Neural progenitor cell (in vitro differentiated cells): ENCODE measurements around the gene NLRP3. TPM values are rescaled to one million over a fixed set of nuclear protein-coding genes. Genes with fewer than 3 reads are reported as not detected.
A peak's percentile ranks its signal among the peaks of the same experiment; 100 is the strongest.

Source experiments
- DNase-seq: peaks from one replicate; pipeline ENCODE4 v3.0.0-alpha.2; 2016; ENCODE audit warnings: low spot score
- H2AFZ ChIP-seq: fragments of 200-600 bp; sonication (generic); replicated peaks from 2 replicates; pipeline ENCODE4 v1.6.1; 2016; ENCODE audit warnings: antibody characterized with exemption
- H3F3A ChIP-seq: fragments of 200-600 bp; sonication (generic); 2 replicates; pipeline ENCODE4 v1.6.1; 2016; ENCODE audit warnings: antibody characterized with exemption, low read depth
- H3K27ac ChIP-seq: fragments of 200-600 bp; sonication (generic); 2 replicates; pipeline ENCODE4 v1.5.1; 2016; ENCODE audit warnings: mild to moderate bottlenecking
- H3K27me3 ChIP-seq: fragments of 200-600 bp; sonication (generic); 2 replicates; pipeline ENCODE4 v1.6.1; 2016; ENCODE audit warnings: mild to moderate bottlenecking, moderate library complexity
- H3K36me3 ChIP-seq: fragments of 200-600 bp; sonication (generic); 2 replicates; pipeline ENCODE4 v1.5.1; 2016
- H3K4me1 ChIP-seq: fragments of 200-600 bp; sonication (generic); 2 replicates; pipeline ENCODE4 v1.6.1; 2016; ENCODE audit warnings: mixed run types
- H3K4me2 ChIP-seq: fragments of 200-600 bp; sonication (generic); 2 replicates; pipeline ENCODE4 v1.6.1; 2016
- H3K4me3 ChIP-seq: fragments of 200-600 bp; sonication (generic); 2 replicates; pipeline ENCODE4 v1.5.1; 2016
- H3K79me2 ChIP-seq: fragments of 200-600 bp; sonication (generic); 2 replicates; pipeline ENCODE4 v1.6.1; 2016; ENCODE audit warnings: low read depth
- H3K9ac ChIP-seq: fragments of 200-600 bp; sonication (generic); 2 replicates; pipeline ENCODE4 v1.6.1; 2016
- H3K9me3 ChIP-seq: fragments of 200-600 bp; sonication (generic); 2 replicates; pipeline ENCODE4 v1.5.1; 2016; ENCODE audit warnings: low read depth
- H4K20me1 ChIP-seq: fragments of 200-600 bp; sonication (generic); 2 replicates; pipeline ENCODE4 v1.6.1; 2016; ENCODE audit warnings: low read depth
- H3K27ac Mint-ChIP-seq: 3 replicates; pipeline ENCODE4 v1.8.0; 2021; ENCODE audit warnings: mixed read lengths
- H3K27me3 Mint-ChIP-seq: 2 replicates; pipeline ENCODE4 v1.8.0; 2022; ENCODE audit warnings: low read depth, mild to moderate bottlenecking, inconsistent platforms, moderate library complexity, mixed read lengths; ENCODE audit not compliant: insufficient read depth
- H3K36me3 Mint-ChIP-seq: 3 replicates; pipeline ENCODE4 v1.8.0; 2021; ENCODE audit warnings: mixed read lengths
- H3K4me1 Mint-ChIP-seq: 3 replicates; pipeline ENCODE4 v1.8.0; 2021; ENCODE audit warnings: mixed read lengths
- H3K4me3 Mint-ChIP-seq: 3 replicates; pipeline ENCODE4 v1.8.0; 2021; ENCODE audit warnings: mild to moderate bottlenecking, moderate library complexity, mixed read lengths
- H3K9me3 Mint-ChIP-seq: 3 replicates; pipeline ENCODE4 v1.8.0; 2020; ENCODE audit warnings: mixed read lengths
- CTCF ChIP-seq: fragments of 200-600 bp; sonication (generic); IDR thresholded peaks from 2 replicates; pipeline ENCODE4 v1.5.1; 2017; ENCODE audit warnings: antibody characterized with exemption, mild to moderate bottlenecking
- EZH2 ChIP-seq: fragments of 200-600 bp; sonication (generic); IDR thresholded peaks from 2 replicates; pipeline ENCODE4 v1.6.1; 2017; ENCODE audit warnings: antibody characterized with exemption, mild to moderate bottlenecking, moderate library complexity
- EZH2phosphoT487 ChIP-seq: fragments of 200-600 bp; sonication (generic); IDR thresholded peaks from 2 replicates; pipeline ENCODE4 v1.6.1; 2017; ENCODE audit warnings: antibody characterized with exemption
- total RNA-seq: library from RNA; depleted of rRNA; stranded (reverse); fragments of >200 nt; gene quantifications from 2 replicates; pipeline ENCODE4 v1.2.3, GENCODE V29; 2015; ENCODE audit warnings: low replicate concordance

Gene NLRP3
- total RNA-seq, 1 donor from 2014 or later: 2.6 TPM

- H3K36me3 Mint-ChIP-seq: no peaks in the 10 kb centered on the region
- Histone ChIP-seq H3K36me3 (no peaks in the 10 kb centered on the region), H2AFZ (no peak overlapping the region), H3K4me3 (no peak overlapping the region), H3K27me3 (no peaks in the 10 kb centered on the region), H3K4me2 (no peak overlapping the region), H3K9ac (no peak overlapping the region), H3K79me2 (no peaks in the 10 kb centered on the region), H3K27ac (no peak overlapping the region), H3F3A (no peaks in the 10 kb centered on the region), H3K9me3 (no peaks in the 10 kb centered on the region), H3K4me1 (no peaks in the 10 kb centered on the region), H4K20me1 (no peaks in the 10 kb centered on the region)
- H3K4me1 Mint-ChIP-seq: no peaks in the 10 kb centered on the region
- no peak overlapping the region for H3K27ac Mint-ChIP-seq
- no peak for TF ChIP-seq EZH2phosphoT487
- TF ChIP-seq EZH2: no peak
- TF ChIP-seq CTCF: no peak
- no peak for DNase-seq
- no peak overlapping the region for H3K4me3 Mint-ChIP-seq
- H3K27me3 Mint-ChIP-seq: no peaks in the 10 kb centered on the region
- no peaks in the 10 kb centered on the region for H3K9me3 Mint-ChIP-seq
These were observed 66.8 kb downstream of the NLRP3 start for GRCh38 chr1:247482747-247483146.

GRCh38 chr1:247487057-247487456, 71.1 kb downstream of the NLRP3 start:
- Histone ChIP-seq H3F3A (no peaks in the 10 kb centered on the region), H4K20me1 (no peaks in the 10 kb centered on the region), H3K9ac (no peak overlapping the region), H3K27ac (no peak overlapping the region), H3K79me2 (no peaks in the 10 kb centered on the region), H2AFZ (no peak overlapping the region), H3K4me1 (no peaks in the 10 kb centered on the region), H3K4me2 (no peak overlapping the region), H3K9me3 (no peaks in the 10 kb centered on the region), H3K27me3 (no peaks in the 10 kb centered on the region), H3K36me3 (no peaks in the 10 kb centered on the region), H3K4me3 (no peak overlapping the region)
- TF ChIP-seq CTCF: peak; percentile 67
- no peak for TF ChIP-seq EZH2phosphoT487
- Mint-ChIP-seq H3K36me3 (no peaks in the 10 kb centered on the region), H3K4me1 (no peaks in the 10 kb centered on the region), H3K9me3 (no peaks in the 10 kb centered on the region), H3K27ac (no peak overlapping the region), H3K4me3 (no peak overlapping the region), H3K27me3 (no peaks in the 10 kb centered on the region)
- DNase-seq: peak; percentile 49

GRCh38 chr1:247491328-247491727, 75.4 kb downstream of the NLRP3 start:
- no peaks in the 10 kb centered on the region for H3K4me1 Mint-ChIP-seq
- H3K4me2 ChIP-seq: no peak overlapping the region
- H3K9me3 ChIP-seq: no peaks in the 10 kb centered on the region
- H3K4me3 ChIP-seq: no peak overlapping the region
- no peaks in the 10 kb centered on the region for H3K9me3 Mint-ChIP-seq
- H3K27ac Mint-ChIP-seq: no peak overlapping the region
- H3K27ac ChIP-seq: no peak overlapping the region
- no peaks in the 10 kb centered on the region for H3K4me1 ChIP-seq
- H3K79me2 ChIP-seq: no peaks in the 10 kb centered on the region
- H3K27me3 Mint-ChIP-seq: no peaks in the 10 kb centered on the region
- H3K9ac ChIP-seq: no peak overlapping the region
- H3K36me3 ChIP-seq: no peaks in the 10 kb centered on the region
- H3K27me3 ChIP-seq: no peaks in the 10 kb centered on the region
- H3K36me3 Mint-ChIP-seq: no peaks in the 10 kb centered on the region
- H2AFZ ChIP-seq: no peak overlapping the region
- no peaks in the 10 kb centered on the region for H4K20me1 ChIP-seq
- DNase-seq: no peak
- H3K4me3 Mint-ChIP-seq: no peak overlapping the region
- TF ChIP-seq EZH2 (no peak), EZH2phosphoT487 (no peak), CTCF (no peak)
- no peaks in the 10 kb centered on the region for H3F3A ChIP-seq

GRCh38 chr1:247493106-247493505, 77.1 kb downstream of the NLRP3 start:
- H3K27ac Mint-ChIP-seq: no peak overlapping the region
- H3K9me3 ChIP-seq: no peaks in the 10 kb centered on the region
- no peak overlapping the region for H3K4me3 ChIP-seq
- no peak overlapping the region for H3K9ac ChIP-seq
- no peaks in the 10 kb centered on the region for H3K36me3 Mint-ChIP-seq
- no peak overlapping the region for H3K27ac ChIP-seq
- H3K4me1 ChIP-seq: no peaks in the 10 kb centered on the region
- H3K4me3 Mint-ChIP-seq: no peak overlapping the region
- H2AFZ ChIP-seq: no peak overlapping the region
- no peaks in the 10 kb centered on the region for H3K36me3 ChIP-seq
- no peak for DNase-seq
- H3K27me3 ChIP-seq: no peaks in the 10 kb centered on the region
- no peak for TF ChIP-seq CTCF
- TF ChIP-seq EZH2: no peak
- no peak for TF ChIP-seq EZH2phosphoT487
- no peaks in the 10 kb centered on the region for H3K27me3 Mint-ChIP-seq
- H3K79me2 ChIP-seq: no peaks in the 10 kb centered on the region
- H3F3A ChIP-seq: no peaks in the 10 kb centered on the region
- H3K4me1 Mint-ChIP-seq: no peaks in the 10 kb centered on the region
- no peaks in the 10 kb centered on the region for H3K9me3 Mint-ChIP-seq
- no peak overlapping the region for H3K4me2 ChIP-seq
- H4K20me1 ChIP-seq: no peaks in the 10 kb centered on the region
